ENCODE measurements around the gene CHST3. TPM values are rescaled to one million over a fixed set of nuclear protein-coding genes. Genes with fewer than 3 reads are reported as not detected.

CHST3 gene
- total RNA-seq, 4 donors from 2014 or later: 8.6 to 16.9 (median 14.0) TPM

DNA sequence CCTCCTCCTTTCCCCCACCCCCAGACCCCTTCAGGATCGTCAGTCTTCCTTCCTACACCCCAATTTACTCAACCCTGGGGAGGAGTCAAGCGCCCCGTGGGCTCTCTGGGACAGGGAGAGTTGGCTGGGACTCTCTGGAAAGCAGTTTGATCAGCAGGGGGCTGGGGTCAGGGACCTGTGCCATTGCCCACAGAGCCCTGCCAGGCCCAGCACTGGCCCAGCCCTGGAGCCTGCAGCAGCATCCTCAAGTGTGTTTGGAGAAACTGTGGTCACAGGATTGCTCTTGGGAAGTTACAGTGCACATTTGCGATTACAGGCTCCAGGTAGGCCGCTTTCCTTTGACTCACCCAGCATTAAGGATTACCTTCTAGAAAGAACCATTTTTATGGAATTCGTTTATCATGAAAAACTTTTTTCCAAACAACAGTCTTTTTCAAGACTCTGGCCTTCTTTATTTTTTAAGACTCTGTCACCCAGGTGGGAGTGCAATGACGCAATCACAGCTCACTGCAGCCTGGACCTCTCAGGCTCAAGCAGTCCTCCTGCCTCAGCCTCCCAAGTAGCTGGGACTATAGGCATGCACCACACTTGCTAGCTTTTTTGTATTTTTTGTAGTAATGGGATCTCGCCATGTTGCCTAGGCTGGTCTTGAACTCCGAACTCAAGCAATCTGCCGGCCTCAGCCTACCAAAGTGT is 50.7 kb downstream of the CHST3 start:
- intact Hi-C loops (cut with DNase I): no loop called here
- no peak for TF ChIP-seq POLR2A (IDR thresholded peaks at IDR 0.05)
- TF ChIP-seq, protein P1, sequence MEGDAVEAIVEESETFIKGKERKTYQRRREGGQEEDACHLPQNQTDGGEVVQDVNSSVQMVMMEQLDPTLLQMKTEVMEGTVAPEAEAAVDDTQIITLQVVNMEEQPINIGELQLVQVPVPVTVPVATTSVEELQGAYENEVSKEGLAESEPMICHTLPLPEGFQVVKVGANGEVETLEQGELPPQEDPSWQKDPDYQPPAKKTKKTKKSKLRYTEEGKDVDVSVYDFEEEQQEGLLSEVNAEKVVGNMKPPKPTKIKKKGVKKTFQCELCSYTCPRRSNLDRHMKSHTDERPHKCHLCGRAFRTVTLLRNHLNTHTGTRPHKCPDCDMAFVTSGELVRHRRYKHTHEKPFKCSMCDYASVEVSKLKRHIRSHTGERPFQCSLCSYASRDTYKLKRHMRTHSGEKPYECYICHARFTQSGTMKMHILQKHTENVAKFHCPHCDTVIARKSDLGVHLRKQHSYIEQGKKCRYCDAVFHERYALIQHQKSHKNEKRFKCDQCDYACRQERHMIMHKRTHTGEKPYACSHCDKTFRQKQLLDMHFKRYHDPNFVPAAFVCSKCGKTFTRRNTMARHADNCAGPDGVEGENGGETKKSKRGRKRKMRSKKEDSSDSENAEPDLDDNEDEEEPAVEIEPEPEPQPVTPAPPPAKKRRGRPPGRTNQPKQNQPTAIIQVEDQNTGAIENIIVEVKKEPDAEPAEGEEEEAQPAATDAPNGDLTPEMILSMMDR (IDR thresholded peaks at IDR 0.05): no peak
- no peaks in the 10 kb centered on the region for H3K9me3 ChIP-seq
- WGBS, 2 donors: 74% methylated on average over 9 to 10 of the region's 10 CpGs
- no peak for DNase-seq
- no peaks in the 10 kb centered on the region for H3K27me3 ChIP-seq
- no peaks in the 10 kb centered on the region for H3K36me3 ChIP-seq
- peak overlapping the region in 1 of 3 donors; percentile 30 for H3K27ac ChIP-seq
- H3K4me1 ChIP-seq: peaks cover 14 to 36% of the 10 kb centered on the region in 2 donors
- no peak overlapping the region for H3K4me3 ChIP-seq (replicated peaks in 1 of 3)

DNA sequence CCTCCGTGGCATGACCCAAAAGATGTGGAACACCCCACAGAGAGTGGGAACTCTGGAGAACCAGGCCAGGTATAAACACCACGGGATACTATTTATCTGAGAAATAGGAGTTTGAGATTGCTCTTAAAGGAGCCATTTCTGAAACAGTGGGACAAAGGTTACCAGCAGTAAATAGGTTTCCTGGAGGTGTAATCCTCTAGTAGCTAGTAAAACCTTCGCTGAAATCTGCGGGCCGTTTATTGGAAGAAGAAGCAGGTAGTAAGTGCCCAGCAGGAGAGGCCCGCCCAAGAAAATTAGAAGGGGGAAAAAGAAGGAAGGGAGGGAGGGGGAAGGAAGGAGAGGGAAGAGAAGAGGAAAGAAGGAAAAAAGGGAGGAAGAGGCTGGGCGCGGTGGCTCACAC is 51.6 kb downstream of the CHST3 start:
- Histone ChIP-seq H3K36me3 (no peaks in the 10 kb centered on the region), H3K4me1 (peaks cover 11 to 27% of the 10 kb centered on the region in 2 donors), H3K27ac (no peak overlapping the region)

DNA sequence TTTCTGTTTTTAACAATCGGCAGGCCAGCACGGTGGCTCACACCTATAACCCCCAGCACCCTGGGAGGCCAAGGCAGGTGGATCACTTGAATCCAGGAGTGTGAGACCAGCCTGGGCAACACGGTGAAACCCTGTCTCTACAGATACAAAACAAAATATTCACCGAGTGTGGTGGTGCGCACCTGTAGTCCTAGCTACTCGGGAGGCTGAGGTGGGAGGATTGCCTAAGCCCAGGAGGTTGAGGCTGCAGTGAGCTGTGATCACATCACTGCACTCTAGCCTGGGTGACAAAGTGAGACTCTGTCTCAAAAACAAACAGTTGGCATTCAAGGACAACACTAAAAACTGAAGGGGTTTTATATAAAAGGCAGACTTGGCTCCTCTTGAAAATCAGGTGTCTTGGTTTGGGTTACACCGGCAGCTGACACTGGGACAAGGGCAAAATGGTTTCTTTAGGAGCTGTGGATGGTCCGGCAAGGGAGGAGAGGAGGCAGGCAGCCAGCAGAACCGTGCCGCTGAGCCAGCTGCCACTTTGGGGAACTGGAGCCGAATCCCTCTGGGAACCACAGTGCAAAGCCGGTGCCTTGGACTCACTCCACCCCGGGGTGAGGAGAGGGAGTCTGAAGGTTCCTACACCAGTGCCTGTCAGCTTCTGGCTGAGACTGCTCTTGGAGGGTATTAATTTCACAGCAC is 52.6 kb downstream of the CHST3 start:
- Histone ChIP-seq H3K9me3 (no peaks in the 10 kb centered on the region), H3K4me1 (peaks cover 11 to 27% of the 10 kb centered on the region in 2 donors), H3K36me3 (no peaks in the 10 kb centered on the region), H3K4me3 (replicated peaks in 1 of 3) (no peak overlapping the region), H3K27ac (peak overlapping the region; percentile 15 to 16 (median 15)), H3K27me3 (no peaks in the 10 kb centered on the region)
- WGBS, 2 donors: 51 to 52% methylated on average over 12 to 13 of the region's 13 CpGs
- intact Hi-C loops (cut with DNase I): no loop called here
- DNase-seq: peak; percentile 46 to 57
- TF ChIP-seq, protein P1 (IDR thresholded peaks at IDR 0.05): no peak

More for the DNA sequence above, 51.6 kb downstream of the CHST3 start:
- no peak for DNase-seq
- Histone ChIP-seq H3K9me3 (no peaks in the 10 kb centered on the region), H3K4me3 (replicated peaks in 1 of 3) (no peak overlapping the region), H3K27me3 (no peaks in the 10 kb centered on the region)
- intact Hi-C loops (cut with DNase I): no loop called here
- no peak for TF ChIP-seq POLR2A (IDR thresholded peaks at IDR 0.05)
- 77 to 81% methylated on average over 8 of the region's 8 CpGs for whole genome bisulfite sequencing, 2 donors

DNA sequence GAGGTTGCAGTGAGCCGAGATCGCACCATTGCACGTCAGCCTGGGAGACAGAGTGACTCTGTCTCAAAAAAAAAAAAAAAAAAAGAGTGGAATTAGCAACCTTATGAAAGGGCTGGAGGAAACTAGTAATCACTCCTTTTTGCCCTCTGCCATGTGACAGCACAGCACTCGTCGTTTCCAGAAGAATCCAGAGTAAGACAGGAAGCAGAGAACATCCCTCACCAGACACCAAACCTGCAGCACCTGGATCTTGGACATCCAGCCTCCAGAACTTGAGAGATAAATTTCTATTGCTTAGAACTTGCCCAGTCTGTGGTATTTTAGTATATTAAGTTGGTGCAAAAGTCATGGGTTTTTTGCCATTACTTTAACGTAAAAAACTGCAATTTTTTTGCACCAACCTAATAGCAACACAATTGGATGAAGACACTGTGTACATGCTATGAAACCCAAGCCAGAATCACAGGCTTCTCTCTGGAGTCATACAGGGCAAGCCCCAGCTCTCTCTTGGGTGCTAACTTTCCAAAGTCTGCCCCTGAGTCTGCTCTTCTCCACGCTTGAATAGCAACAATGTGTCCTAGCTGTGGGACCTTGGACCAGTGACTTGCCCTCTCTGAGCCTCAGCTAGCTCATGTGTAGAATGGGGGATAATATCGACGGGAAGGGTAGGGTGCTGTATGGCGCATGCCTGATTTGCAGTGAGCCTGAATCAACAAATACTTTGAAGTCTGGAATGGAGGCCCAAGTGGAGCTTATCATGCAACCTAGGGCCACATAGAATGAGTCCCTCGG is 55.1 kb downstream of the CHST3 start:
- WGBS, 2 donors: 86 to 93% methylated on average over 11 of the region's 11 CpGs
- Histone ChIP-seq H3K36me3 (no peaks in the 10 kb centered on the region), H3K27me3 (no peaks in the 10 kb centered on the region), H3K27ac (no peak overlapping the region), H3K4me1 (peaks cover 11 to 27% of the 10 kb centered on the region in 2 donors), H3K9me3 (no peaks in the 10 kb centered on the region), H3K4me3 (replicated peaks in 1 of 3) (no peak overlapping the region)
- intact Hi-C loops (cut with DNase I): no loop called here
- TF ChIP-seq, protein P1 (IDR thresholded peaks at IDR 0.05): no peak
- TF ChIP-seq POLR2A (IDR thresholded peaks at IDR 0.05): no peak
- no peak for DNase-seq

DNA sequence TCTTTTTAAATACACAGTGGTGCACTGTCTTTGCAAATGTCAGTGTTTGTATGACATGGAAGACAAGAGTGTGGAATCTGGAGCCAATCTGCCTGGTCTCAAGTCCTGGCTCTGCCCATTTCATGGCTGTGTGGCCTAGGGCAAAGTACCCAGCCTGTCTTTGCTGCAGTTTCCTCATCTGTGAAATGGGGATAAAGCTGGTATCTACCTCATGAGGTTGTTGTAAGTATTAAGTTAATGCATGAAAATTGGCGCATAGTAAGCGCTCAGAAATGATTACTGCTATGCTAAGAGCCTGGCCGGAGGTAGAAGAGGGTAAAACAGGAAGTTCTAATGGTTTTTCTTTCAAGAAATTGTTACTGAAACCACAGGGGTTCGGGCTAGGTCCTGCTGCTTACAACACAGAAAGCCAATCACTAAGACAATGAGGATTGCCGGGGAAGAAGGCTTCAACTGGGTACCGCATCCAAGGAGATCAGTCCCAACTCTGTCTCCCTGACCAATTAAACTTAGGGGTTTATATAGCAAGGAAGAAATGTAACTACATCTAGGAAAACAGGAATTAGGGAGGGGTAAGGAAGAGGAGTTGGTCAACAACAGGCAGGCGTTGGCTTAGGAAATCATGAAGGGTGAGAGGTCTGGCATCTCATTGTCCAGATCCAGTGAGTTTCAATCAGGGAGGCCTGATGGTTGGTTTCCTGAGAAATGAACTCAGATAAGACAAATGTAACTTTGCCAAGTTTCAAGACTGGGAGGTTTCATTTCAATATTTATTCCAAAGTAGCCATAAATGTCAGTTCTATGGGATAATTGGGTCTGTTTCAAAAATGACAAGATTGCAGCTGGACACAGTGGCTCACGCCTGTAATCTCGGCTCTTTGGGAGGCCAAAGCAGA is 57.0 kb downstream of the CHST3 start:
- WGBS, 2 donors: 82 to 85% methylated on average over 9 of the region's 9 CpGs
- Histone ChIP-seq H3K4me1 (peaks cover 11 to 19% of the 10 kb centered on the region in 2 donors), H3K4me3 (replicated peaks in 1 of 3) (no peak overlapping the region), H3K9me3 (no peaks in the 10 kb centered on the region), H3K27me3 (no peaks in the 10 kb centered on the region), H3K27ac (no peak overlapping the region), H3K36me3 (no peaks in the 10 kb centered on the region)
- TF ChIP-seq POLR2A (IDR thresholded peaks at IDR 0.05): no peak
- TF ChIP-seq, protein P1 (IDR thresholded peaks at IDR 0.05): no peak
- no peak for DNase-seq
- intact Hi-C loops (cut with DNase I): no loop called here
